Fibroblast of villous mesenchyme (primary cell): ENCODE measurements around the gene WARS2. TPM values are rescaled to one million over a fixed set of nuclear protein-coding genes. Genes with fewer than 3 reads are reported as not detected.
A peak's percentile ranks its signal among the peaks of the same experiment; 100 is the strongest.

Experiments
- DNase-seq: peaks from one replicate; pipeline ENCODE4 v3.0.0-alpha.2; 2010; ENCODE audit warnings: low read depth
- H3K4me3 ChIP-seq: 2 replicates; pipeline ENCODE4 v1.5.1; 2011; ENCODE audit warnings: low read depth, mild to moderate bottlenecking, low read length
- total RNA-seq: library from RNA; depleted of rRNA; stranded (reverse); fragments of >200 nt; gene quantifications from 2 replicates; pipeline ENCODE4 v1.2.3, GENCODE V29; 2012
- TF ChIP-seq, protein P1 (sequence below): IDR thresholded peaks from 2 replicates; pipeline ENCODE4 v1.5.1; 2012; ENCODE audit warnings: low read depth, mild to moderate bottlenecking, low read length; ENCODE audit not compliant: insufficient read depth

The WARS2 gene
- total RNA-seq, 1 donor = 20.3 TPM

DNA sequence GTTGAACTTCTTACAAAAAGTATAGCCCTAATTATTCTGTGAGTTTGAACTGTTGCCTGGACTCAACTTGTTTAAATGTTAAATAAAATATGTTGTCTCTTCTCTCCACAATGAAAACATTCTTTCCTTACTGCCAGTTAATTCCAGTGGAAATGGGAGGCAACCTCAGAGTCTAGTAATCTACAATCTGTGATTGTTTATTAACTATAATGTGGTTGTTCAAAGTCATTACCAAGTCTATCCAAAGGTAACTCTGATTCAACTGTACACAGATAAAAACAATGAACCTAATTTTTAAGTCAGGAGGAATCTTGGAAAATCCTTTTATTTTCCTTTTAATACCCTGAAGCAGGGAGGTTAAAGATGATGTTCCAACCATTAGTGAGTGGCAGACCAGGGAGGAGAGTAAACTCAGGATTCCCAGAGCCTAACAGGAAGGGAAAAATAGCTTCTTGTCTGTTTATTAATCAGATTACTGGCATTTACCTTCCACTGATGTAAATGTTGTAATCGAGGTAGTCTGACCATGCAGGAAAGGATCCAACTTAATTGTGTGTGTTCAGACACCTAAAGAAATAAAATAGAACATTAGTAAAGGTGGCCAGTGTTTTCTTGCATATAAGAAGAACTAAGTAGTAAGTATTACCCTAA, 95.2 kb downstream of the WARS2 start:
- no peak for DNase-seq
- TF ChIP-seq, protein P1, sequence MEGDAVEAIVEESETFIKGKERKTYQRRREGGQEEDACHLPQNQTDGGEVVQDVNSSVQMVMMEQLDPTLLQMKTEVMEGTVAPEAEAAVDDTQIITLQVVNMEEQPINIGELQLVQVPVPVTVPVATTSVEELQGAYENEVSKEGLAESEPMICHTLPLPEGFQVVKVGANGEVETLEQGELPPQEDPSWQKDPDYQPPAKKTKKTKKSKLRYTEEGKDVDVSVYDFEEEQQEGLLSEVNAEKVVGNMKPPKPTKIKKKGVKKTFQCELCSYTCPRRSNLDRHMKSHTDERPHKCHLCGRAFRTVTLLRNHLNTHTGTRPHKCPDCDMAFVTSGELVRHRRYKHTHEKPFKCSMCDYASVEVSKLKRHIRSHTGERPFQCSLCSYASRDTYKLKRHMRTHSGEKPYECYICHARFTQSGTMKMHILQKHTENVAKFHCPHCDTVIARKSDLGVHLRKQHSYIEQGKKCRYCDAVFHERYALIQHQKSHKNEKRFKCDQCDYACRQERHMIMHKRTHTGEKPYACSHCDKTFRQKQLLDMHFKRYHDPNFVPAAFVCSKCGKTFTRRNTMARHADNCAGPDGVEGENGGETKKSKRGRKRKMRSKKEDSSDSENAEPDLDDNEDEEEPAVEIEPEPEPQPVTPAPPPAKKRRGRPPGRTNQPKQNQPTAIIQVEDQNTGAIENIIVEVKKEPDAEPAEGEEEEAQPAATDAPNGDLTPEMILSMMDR = no peak
- H3K4me3 ChIP-seq = no peak overlapping the region

DNA sequence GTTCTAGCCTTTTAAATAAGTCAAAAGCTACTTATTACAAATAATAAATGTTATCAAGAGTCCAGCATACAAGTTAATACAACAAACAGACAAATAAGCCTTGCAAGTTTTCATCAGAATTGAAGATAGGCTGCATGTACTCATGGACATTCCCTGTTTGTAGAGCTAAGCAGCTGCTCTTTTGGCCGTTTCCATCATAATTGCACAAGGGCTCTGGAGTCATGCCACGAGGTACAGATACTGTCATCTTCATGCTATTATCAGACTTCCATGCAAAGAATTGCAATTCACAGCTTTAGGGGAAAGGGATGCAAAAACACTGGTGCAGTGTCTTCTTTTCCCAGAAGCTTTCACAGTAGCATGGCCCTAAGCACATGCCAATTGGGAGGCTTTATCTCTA, 99.5 kb downstream of the WARS2 start:
- H3K4me3 ChIP-seq = no peak overlapping the region
- TF ChIP-seq, protein P1 = no peak
- peak; percentile 57 for DNase-seq

DNA sequence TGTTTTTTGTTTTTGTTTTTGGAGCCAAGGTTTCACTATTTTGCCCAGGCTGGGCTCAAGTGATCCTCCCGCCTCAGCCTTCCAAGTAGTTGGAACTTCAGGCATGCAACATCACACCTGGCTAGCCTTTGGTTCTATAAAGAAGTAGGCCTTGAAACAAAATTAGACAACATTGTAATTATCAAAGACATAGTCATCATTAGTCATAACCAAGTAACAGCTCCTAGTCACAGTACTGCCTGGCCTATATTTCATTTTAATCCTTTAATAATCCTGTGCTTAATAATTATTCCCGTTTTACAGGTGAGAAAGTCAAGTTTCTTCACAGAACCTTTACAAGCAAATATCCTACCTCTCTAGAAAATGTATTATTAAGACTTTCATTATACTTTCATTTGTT, 100.0 kb downstream of the WARS2 start:
- no peak overlapping the region for H3K4me3 ChIP-seq
- TF ChIP-seq, protein P1 = no peak
- no peak for DNase-seq

DNA sequence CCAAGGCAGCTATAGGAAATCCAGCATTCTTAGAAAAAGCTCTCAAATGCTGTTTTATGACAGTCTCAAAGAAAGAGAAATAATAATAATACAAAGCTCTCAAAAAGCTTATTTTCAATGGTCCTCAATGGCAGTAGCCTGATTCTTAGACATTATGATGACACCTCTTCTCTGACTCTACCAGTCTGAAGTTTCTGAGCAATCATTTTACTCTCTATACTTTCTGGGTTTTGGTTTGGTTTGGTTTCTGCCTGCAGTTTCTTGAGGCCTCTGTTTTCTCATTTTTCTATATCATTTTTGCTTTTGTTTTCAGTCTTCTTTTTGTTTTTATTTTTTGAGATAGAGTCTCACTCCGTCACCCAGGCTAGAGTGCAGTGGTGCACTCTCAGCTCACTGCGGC, 102.1 kb downstream of the WARS2 start:
- TF ChIP-seq, protein P1 = no peak
- DNase-seq = no peak
- H3K4me3 ChIP-seq = no peak overlapping the region

DNA sequence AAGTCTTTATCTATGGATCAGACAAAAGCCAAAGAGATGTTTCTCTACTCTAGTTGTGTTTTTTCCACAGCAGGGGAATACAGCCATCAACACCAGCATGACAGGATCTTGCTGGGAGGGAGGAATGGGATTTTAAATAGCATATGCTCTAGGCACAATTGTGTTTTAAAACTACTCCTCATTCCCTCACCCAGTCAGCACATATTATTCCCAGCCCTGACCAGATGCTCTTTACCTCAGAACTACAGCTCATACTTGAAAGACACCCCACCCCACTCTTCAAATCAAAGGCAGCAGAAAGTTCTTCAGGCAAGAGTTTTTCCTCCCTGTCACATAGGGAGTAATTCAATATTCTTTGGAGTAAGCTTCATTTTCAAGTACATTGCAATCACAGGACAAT, 106.1 kb downstream of the WARS2 start:
- no peak overlapping the region for H3K4me3 ChIP-seq
- DNase-seq = no peak
- TF ChIP-seq, protein P1 = no peak

DNA sequence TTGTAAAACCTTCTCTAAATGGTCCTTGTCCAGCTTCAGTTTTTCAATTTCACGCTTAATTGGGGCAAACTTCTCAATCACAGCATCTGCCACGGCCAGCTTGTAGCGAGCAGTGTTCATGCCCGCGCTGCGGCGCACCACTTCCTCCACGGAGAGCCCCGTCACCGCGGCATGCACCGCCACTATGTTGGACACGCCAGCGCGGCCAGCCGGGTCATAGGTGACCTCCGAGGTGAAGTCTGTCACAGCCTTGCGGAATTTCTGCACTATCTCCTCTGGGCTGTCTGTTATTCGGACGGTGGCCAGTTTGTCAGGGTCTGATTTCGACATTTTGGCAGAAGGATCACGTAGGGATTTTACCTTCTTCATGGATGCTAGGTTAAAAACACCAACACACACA, 107.5 kb downstream of the WARS2 start:
- no peak overlapping the region for H3K4me3 ChIP-seq
- TF ChIP-seq, protein P1 = no peak
- no peak for DNase-seq

DNA sequence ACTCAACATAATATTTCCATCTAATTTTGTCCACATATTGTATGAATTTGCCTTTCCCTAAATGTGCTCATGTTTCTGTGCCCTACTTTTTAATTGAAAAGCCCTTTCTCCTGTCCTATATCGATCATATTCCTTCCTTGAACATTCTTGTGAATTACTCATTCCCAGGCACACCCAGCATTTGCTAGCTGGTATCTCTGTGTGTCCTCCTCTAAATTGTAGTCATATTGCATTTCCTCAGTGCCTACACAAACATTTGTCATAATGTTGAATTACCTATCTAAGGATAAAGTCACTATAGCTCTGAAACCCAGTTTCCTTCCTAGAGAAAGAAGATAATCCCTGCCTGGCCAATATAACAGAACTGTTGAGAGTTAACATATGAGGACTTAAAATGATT, 112.7 kb downstream of the WARS2 start:
- H3K4me3 ChIP-seq = no peak overlapping the region
- TF ChIP-seq, protein P1 = no peak
- no peak for DNase-seq
